ENCODE results near the gene AGRP. TPM values are rescaled to one million over a fixed set of nuclear protein-coding genes. Genes with fewer than 3 reads are reported as not detected.

AGRP gene
- total and polyA plus RNA-seq, 4 donors = 0.18 to 0.50 TPM; not detected in 2

- H3K9me3 ChIP-seq (ENCODE audit: control insufficient read depth in 4 of 4, low read length in 3 of 4) = no peaks in the 10 kb centered on the region
Observed at GRCh38 chr16:67457611-67458010, 25.7 kb downstream of the AGRP start.

More at GRCh38 chr16:67457611-67458010, 25.7 kb downstream of the AGRP start:
- DNase-seq (ENCODE audit: low spot score) = no peak
- H3K36me3 ChIP-seq (ENCODE audit: control insufficient read depth in 4 of 4, insufficient read depth in 3 of 4, low read depth in 1 of 4, low read length in 3 of 4) = peaks cover 2 to 7% (median 4%) of the 10 kb centered on the region in 4 donors
- no peak overlapping the region for H3K27ac ChIP-seq (ENCODE audit: low read depth in 1 of 2, low read length in 2 of 2)
- H3K27me3 ChIP-seq (ENCODE audit: control insufficient read depth in 4 of 4, insufficient read depth in 4 of 4, low read length in 3 of 4) = no peaks in the 10 kb centered on the region
- no peak overlapping the region for H3K9ac ChIP-seq (ENCODE audit: low read depth in 1 of 2, low read length in 2 of 2)
- H3K4me3 ChIP-seq (ENCODE audit: low read depth in 1 of 3, low read length in 3 of 3) = no peak overlapping the region
- WGBS = 76% methylated on average over 7 of the region's 7 CpGs
- H3K4me1 ChIP-seq (ENCODE audit: control insufficient read depth in 4 of 4, insufficient read depth in 4 of 4, low read length in 3 of 4) = peaks cover 12 to 44% (median 31%) of the 10 kb centered on the region in 4 donors
- TF ChIP-seq YY1 (IDR thresholded peaks at IDR 0.05) = no peak
- no peak for TF ChIP-seq FOXA2 (IDR thresholded peaks at IDR 0.05)
- TF ChIP-seq REST (IDR thresholded peaks at IDR 0.05) = no peak
- no peak for TF ChIP-seq NR2F2 (IDR thresholded peaks at IDR 0.05)
- no peak for TF ChIP-seq RAD21 (IDR thresholded peaks at IDR 0.05)
- TF ChIP-seq ATF3 (IDR thresholded peaks at IDR 0.05) = no peak
- TF ChIP-seq MAX (IDR thresholded peaks at IDR 0.05) = no peak
- no peak for TF ChIP-seq SP1 (IDR thresholded peaks at IDR 0.05)
- TF ChIP-seq ZBTB33 (IDR thresholded peaks at IDR 0.05) = no peak
- TF ChIP-seq CTCF (IDR thresholded peaks at IDR 0.05; ENCODE audit: low read depth, low read length, missing input control) = no peak
- TF ChIP-seq RXRA (IDR thresholded peaks at IDR 0.05) = no peak
- no peak for TF ChIP-seq HNF4G (IDR thresholded peaks at IDR 0.05)
- no peak for TF ChIP-seq HNF4A (conservative IDR thresholded peaks at IDR 0.05)
- no peak for TF ChIP-seq JUND (IDR thresholded peaks at IDR 0.05)
